Sigmoid colon (tissue), 4 donors: ENCODE data around the gene ZNF512.

ENCODE experiments used
- POLR2A ChIP-seq, 2 donors: fragments of 450-650 bp; IDR thresholded peaks; one replicate each; pipeline ENCODE4 v1.6.1; 2016; ENCODE audit warnings: antibody characterized with exemption in 2 of 2, mild to moderate bottlenecking in 2 of 2, moderate library complexity in 2 of 2
- POLR2AphosphoS5 ChIP-seq, 4 donors: sonication (generic); formaldehyde crosslinking; IDR thresholded peaks; one replicate each; pipeline ENCODE4 v1.6.1; 2017; ENCODE audit warnings: antibody characterized with exemption in 4 of 4
- TF ChIP-seq, protein P1 (sequence below), 4 experiments: fragments of 450-650 bp in 3 of 4; fragments of 200-600 bp in 1 of 4; IDR thresholded peaks; one replicate each; pipeline ENCODE4 v1.5.1; 2016 to 2019; ENCODE audit warnings: antibody characterized with exemption in 4 of 4, mild to moderate bottlenecking in 3 of 4, moderate library complexity in 2 of 4

- TF ChIP-seq, protein P1, sequence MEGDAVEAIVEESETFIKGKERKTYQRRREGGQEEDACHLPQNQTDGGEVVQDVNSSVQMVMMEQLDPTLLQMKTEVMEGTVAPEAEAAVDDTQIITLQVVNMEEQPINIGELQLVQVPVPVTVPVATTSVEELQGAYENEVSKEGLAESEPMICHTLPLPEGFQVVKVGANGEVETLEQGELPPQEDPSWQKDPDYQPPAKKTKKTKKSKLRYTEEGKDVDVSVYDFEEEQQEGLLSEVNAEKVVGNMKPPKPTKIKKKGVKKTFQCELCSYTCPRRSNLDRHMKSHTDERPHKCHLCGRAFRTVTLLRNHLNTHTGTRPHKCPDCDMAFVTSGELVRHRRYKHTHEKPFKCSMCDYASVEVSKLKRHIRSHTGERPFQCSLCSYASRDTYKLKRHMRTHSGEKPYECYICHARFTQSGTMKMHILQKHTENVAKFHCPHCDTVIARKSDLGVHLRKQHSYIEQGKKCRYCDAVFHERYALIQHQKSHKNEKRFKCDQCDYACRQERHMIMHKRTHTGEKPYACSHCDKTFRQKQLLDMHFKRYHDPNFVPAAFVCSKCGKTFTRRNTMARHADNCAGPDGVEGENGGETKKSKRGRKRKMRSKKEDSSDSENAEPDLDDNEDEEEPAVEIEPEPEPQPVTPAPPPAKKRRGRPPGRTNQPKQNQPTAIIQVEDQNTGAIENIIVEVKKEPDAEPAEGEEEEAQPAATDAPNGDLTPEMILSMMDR (IDR thresholded peaks at IDR 0.05), result no peak
- no peak for TF ChIP-seq POLR2A (IDR thresholded peaks at IDR 0.05)
- no peak for TF ChIP-seq POLR2AphosphoS5 (IDR thresholded peaks at IDR 0.05)
Observed at GRCh38 chr2:27651056-27651455, 68.2 kb downstream of the ZNF512 start.
